Parathyroid adenoma (tissue), 2 donors: ENCODE data around the gene NUMBL.

Experiments
- H2AFZ ChIP-seq: fragments of 300-600 bp; sonication (generic); one replicate; pipeline ENCODE4 v1.7.0; 2017; ENCODE audit warnings: antibody characterized with exemption, mild to moderate bottlenecking
- H3K27ac ChIP-seq: fragments of 300-600 bp; sonication (generic); one replicate; pipeline ENCODE4 v1.7.0; 2017
- H3K27me3 ChIP-seq: fragments of 300-600 bp; sonication (generic); one replicate; pipeline ENCODE4 v1.7.0; 2017; ENCODE audit warnings: low read length; ENCODE audit not compliant: control insufficient read depth, insufficient read depth
- H3K36me3 ChIP-seq: fragments of 300-600 bp; sonication (generic); one replicate; pipeline ENCODE4 v1.7.0; 2017; ENCODE audit warnings: low read length; ENCODE audit not compliant: control insufficient read depth, insufficient read depth
- H3K4me1 ChIP-seq: fragments of 300-600 bp; sonication (generic); one replicate; pipeline ENCODE4 v1.7.0; 2017; ENCODE audit warnings: control low read depth
- H3K4me2 ChIP-seq: fragments of 300-600 bp; sonication (generic); one replicate; pipeline ENCODE4 v1.7.0; 2017; ENCODE audit warnings: low read length
- H3K4me3 ChIP-seq: fragments of 300-600 bp; sonication (generic); one replicate; pipeline ENCODE4 v1.7.0; 2017; ENCODE audit warnings: low read depth, low read length
- H3K79me2 ChIP-seq: fragments of 300-600 bp; sonication (generic); one replicate; pipeline ENCODE4 v1.7.0; 2017; ENCODE audit warnings: control low read depth
- H3K9ac ChIP-seq: fragments of 300-600 bp; sonication (generic); one replicate; pipeline ENCODE4 v1.7.0; 2017; ENCODE audit warnings: mild to moderate bottlenecking
- H3K9me3 ChIP-seq: fragments of 300-600 bp; sonication (generic); one replicate; pipeline ENCODE4 v1.7.0; 2017; ENCODE audit warnings: low read length; ENCODE audit not compliant: control insufficient read depth
- TF ChIP-seq, protein P1 (sequence below): fragments of 300-600 bp; sonication (generic); IDR thresholded peaks from one replicate; pipeline ENCODE4 v1.7.0; 2017; ENCODE audit warnings: antibody characterized with exemption, mild to moderate bottlenecking
- donor health status: primary hyperparathyroidism.

NUMBL gene

DNA sequence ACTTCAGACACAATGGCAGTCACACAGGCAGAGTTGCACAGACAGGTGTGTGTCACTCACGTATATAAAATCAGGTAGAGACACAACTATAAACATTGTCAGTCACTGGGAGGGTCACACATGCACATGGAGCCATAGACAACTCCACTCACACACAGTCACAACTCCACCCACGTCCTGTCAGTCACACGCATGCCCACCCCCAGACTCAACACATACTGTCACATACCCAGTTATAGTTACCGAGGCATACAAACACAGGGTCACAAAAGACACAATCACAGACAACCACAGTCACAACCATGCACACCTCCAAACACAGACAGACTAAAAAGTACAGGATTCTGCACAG, 1.5 kb downstream of the NUMBL start:
- TF ChIP-seq, protein P1, sequence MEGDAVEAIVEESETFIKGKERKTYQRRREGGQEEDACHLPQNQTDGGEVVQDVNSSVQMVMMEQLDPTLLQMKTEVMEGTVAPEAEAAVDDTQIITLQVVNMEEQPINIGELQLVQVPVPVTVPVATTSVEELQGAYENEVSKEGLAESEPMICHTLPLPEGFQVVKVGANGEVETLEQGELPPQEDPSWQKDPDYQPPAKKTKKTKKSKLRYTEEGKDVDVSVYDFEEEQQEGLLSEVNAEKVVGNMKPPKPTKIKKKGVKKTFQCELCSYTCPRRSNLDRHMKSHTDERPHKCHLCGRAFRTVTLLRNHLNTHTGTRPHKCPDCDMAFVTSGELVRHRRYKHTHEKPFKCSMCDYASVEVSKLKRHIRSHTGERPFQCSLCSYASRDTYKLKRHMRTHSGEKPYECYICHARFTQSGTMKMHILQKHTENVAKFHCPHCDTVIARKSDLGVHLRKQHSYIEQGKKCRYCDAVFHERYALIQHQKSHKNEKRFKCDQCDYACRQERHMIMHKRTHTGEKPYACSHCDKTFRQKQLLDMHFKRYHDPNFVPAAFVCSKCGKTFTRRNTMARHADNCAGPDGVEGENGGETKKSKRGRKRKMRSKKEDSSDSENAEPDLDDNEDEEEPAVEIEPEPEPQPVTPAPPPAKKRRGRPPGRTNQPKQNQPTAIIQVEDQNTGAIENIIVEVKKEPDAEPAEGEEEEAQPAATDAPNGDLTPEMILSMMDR: no peak
- Histone ChIP-seq H3K4me1 (peaks cover 3% of the 10 kb centered on the region), H2AFZ (no peak overlapping the region), H3K36me3 (no peaks in the 10 kb centered on the region), H3K79me2 (no peaks in the 10 kb centered on the region), H3K9me3 (no peaks in the 10 kb centered on the region), H3K27ac (no peak overlapping the region), H3K9ac (no peak overlapping the region), H3K27me3 (no peaks in the 10 kb centered on the region), H3K4me2 (no peak overlapping the region), H3K4me3 (no peak overlapping the region)

DNA sequence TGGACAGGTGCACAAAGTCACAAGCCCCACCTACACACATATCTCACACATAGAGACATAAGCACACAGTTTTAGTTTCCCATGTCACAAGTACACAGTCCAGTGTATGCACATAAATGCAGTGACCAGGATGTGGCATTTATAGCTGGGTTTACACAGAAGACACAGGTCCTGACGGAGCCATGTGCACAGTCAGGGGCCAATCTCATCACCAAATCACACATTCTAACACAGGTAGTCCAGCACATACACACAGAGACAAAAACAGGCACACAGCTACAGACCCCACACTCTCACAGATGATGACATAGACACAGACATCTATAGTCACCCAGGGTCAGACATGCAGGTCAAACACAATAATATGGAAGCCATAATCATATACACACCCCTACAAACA, 2.1 kb downstream of the NUMBL start:
- H3K79me2 ChIP-seq: no peaks in the 10 kb centered on the region
- H3K9ac ChIP-seq: no peak overlapping the region
- H3K27ac ChIP-seq: no peak overlapping the region
- H2AFZ ChIP-seq: no peak overlapping the region
- H3K27me3 ChIP-seq: no peaks in the 10 kb centered on the region
- no peaks in the 10 kb centered on the region for H3K36me3 ChIP-seq
- H3K4me3 ChIP-seq: no peak overlapping the region
- H3K4me1 ChIP-seq: peaks cover 3% of the 10 kb centered on the region
- no peak overlapping the region for H3K4me2 ChIP-seq
- TF ChIP-seq, protein P1: no peak
- no peaks in the 10 kb centered on the region for H3K9me3 ChIP-seq

DNA sequence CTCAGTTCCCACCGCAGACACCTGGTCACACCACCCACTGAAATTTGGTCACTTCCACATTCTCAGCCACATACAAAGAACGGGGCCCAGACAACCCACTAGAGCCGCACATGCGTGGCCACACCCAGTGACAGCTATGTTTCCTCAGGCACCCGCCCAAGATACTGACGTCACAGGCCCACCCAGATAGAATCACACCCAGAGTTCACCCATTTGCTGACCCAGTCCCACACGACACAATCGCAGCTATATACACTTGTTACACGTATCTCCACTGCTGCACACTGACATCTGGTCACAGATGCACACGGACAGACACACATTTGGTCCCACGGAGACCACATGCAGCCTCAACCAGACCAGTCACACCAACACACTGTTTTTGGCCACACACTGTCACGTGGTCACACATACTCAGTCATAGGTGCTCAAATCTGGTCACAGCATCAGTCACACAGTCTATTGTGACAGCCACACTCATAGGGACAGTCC, 2.9 kb downstream of the NUMBL start:
- Histone ChIP-seq H3K4me2 (no peak overlapping the region), H3K36me3 (no peaks in the 10 kb centered on the region), H3K27ac (no peak overlapping the region), H3K9me3 (no peaks in the 10 kb centered on the region), H3K4me3 (no peak overlapping the region), H3K4me1 (peaks cover 3% of the 10 kb centered on the region), H3K27me3 (no peaks in the 10 kb centered on the region), H2AFZ (no peak overlapping the region), H3K79me2 (no peaks in the 10 kb centered on the region), H3K9ac (no peak overlapping the region)
- TF ChIP-seq, protein P1: no peak

DNA sequence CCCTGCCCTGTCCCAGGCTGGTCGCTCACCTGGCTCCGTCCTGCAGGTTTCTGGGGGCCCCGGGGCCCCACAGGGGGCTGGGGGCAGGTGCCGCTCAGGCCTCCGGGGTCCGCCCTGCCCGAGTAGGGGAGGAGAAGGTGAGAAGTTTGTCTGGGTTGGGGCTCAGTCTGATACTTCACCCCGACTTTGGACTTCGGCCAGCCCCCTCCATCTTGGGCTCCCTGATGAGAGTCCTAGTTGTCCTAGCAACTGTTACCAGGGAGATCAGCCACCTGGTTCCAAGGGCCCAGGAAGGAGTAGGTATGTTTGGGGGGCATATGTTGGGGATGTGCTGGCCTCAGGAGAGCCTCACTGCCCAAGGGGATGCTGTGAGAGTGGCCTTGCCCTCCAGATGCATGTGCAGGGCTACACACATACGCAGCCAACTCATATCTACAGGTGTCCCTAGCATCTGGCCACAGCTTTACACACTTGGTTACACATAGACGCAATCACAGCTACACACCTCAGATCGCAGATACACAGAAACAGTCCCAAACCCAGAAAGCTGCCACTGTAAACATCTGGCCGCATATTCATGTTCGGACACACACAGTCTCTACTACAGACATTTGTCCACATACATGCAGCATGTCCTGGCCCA, 3.4 kb downstream of the NUMBL start:
- peaks cover 3% of the 10 kb centered on the region for H3K4me1 ChIP-seq
- H2AFZ ChIP-seq: no peak overlapping the region
- no peak overlapping the region for H3K4me2 ChIP-seq
- no peaks in the 10 kb centered on the region for H3K79me2 ChIP-seq
- no peak overlapping the region for H3K4me3 ChIP-seq
- H3K9me3 ChIP-seq: no peaks in the 10 kb centered on the region
- TF ChIP-seq, protein P1: no peak
- no peaks in the 10 kb centered on the region for H3K36me3 ChIP-seq
- no peaks in the 10 kb centered on the region for H3K27me3 ChIP-seq
- H3K27ac ChIP-seq: no peak overlapping the region
- H3K9ac ChIP-seq: no peak overlapping the region

DNA sequence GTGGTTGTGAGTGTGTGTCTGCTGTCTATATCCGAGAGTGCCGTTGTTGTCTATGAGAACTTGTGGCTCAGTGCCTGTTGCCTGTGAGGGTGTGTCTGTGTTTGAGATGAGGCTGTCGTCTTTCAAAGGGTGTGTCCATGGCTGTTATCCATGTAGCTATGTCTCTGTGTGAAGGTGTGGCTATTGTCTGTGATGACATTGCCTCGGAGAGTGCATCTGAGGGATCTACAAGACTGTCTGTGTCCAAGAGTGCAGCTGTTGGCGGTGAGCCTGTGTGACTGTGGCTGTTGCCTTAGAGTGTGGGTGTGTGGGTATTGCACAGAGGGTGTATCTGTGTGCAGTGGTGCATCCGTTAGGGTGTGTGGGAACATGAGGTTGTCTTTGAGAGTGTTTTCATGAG, 4.9 kb downstream of the NUMBL start:
- H3K4me3 ChIP-seq: no peak overlapping the region
- peaks cover 3% of the 10 kb centered on the region for H3K4me1 ChIP-seq
- H3K27ac ChIP-seq: no peak overlapping the region
- H3K79me2 ChIP-seq: no peaks in the 10 kb centered on the region
- TF ChIP-seq, protein P1: no peak
- no peaks in the 10 kb centered on the region for H3K9me3 ChIP-seq
- no peaks in the 10 kb centered on the region for H3K27me3 ChIP-seq
- no peaks in the 10 kb centered on the region for H3K36me3 ChIP-seq
- H2AFZ ChIP-seq: no peak overlapping the region
- no peak overlapping the region for H3K9ac ChIP-seq
- no peak overlapping the region for H3K4me2 ChIP-seq
